HG03025 (cell line): ENCODE measurements around the gene OR51B4.
"Not testable (repeated sequence)": the region's sequence is repeated elsewhere in the genome, so short reads cannot be mapped to it uniquely, and the experiment has no call there.

Experiments used
- ATAC-seq: cut with Tn5 transposase; IDR thresholded peaks from one replicate; pipeline ENCODE4 v1.9.1; 2021; ENCODE audit warnings: mild to moderate bottlenecking, moderate library complexity; ENCODE audit not compliant: unreplicated experiment, low FRiP score

The OR51B4 gene

DNA sequence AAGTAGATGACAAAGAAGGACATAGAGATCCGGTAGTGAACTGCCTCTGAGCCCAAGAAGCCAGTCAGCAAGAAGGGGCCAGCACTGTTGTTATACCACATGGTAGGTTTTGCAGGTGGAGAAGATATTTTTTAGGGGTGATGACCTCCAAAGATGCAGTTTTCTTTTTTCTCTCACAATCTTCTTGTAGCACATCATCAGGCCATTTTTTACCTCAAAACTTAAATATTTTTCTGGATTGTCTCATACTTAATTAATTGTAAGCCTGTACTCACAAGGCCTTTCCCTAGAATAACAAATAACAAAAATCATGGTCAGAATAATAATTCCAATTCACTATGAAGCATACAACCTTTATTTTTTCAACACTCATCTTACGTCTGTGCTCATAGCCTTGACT lies at the start of gene OR51B4:
Gene OR51B4 (minus strand): TSS at position 101 of the 400 bp plus-strand sequence. CDS start 0 bp downstream, at position 101.
- no peak for ATAC-seq

- ATAC-seq: no peak
These were observed 49.5 kb upstream of the OR51B4 start, which contains the start of gene OR51B6 for GRCh38 chr11:5351208-5351607. OR51B6 (plus strand) TSS chr11:5351508; CDS start chr11:5351508, 0 bp downstream.

DNA sequence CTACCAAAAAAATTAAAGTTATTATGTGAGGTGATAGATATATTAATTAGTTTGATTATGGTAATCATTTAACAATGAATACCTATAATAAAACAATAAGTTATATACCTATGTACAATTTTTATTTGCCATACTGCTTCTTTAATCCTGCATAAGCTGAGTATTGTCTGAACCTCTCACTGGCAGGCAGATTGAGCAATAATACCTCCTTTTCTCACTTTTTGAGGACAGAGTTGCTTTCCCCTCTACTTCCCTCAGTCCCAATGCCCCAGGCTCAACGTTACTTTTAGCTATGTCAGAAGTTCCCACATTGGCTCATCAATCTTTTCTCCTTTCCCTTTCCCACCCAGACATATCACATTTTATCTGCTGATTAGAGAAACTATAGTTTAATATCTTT lies 47.8 kb upstream of the OR51B4 start:
- ATAC-seq: no peak

- ATAC-seq: no peak
These were observed 46.9 kb upstream of the OR51B4 start for GRCh38 chr11:5348551-5349194.

- no peak for ATAC-seq
These were observed 44.1 kb upstream of the OR51B4 start for GRCh38 chr11:5345831-5346230.

- no peak for ATAC-seq
These were observed 42.0 kb upstream of the OR51B4 start, which contains the start of gene OR51B5 for GRCh38 chr11:5343474-5344335. OR51B5 (minus strand) TSS chr11:5343524; CDS start chr11:5343524, 0 bp downstream.

GRCh38 chr11:5339771-5340322 lies 38.1 kb upstream of the OR51B4 start:
- ATAC-seq: no peak

DNA sequence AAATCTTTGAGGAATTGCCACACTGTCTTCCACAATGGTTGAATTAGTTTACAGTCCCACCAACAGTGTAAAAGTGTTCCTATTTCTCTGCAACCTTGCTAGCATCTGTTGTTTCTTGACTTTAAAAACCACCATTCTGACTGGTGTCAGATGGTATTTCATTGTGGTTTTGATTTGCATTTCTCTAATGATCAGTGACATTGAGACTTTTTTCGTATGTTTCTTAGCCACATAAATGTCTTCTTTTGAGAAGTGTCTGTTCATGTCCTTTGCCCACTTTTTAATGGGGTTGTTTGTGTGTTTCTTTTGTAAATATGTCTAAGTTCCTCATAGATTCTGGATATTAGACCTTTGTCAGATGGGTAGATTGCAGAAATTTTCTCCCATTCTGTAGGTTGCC lies 35.5 kb upstream of the OR51B4 start:
- not testable (repeated sequence) for ATAC-seq

- ATAC-seq: no peak
These were observed 34.6 kb upstream of the OR51B4 start for GRCh38 chr11:5336331-5336730.

- ATAC-seq: no peak
These were observed 33.4 kb upstream of the OR51B4 start for GRCh38 chr11:5335170-5335569.

GRCh38 chr11:5324197-5324596 lies 22.5 kb upstream of the OR51B4 start, which contains the start of gene OR51B2:
OR51B2 (minus strand) TSS chr11:5324297; CDS start chr11:5324297, 0 bp downstream.
- ATAC-seq: no peak

DNA sequence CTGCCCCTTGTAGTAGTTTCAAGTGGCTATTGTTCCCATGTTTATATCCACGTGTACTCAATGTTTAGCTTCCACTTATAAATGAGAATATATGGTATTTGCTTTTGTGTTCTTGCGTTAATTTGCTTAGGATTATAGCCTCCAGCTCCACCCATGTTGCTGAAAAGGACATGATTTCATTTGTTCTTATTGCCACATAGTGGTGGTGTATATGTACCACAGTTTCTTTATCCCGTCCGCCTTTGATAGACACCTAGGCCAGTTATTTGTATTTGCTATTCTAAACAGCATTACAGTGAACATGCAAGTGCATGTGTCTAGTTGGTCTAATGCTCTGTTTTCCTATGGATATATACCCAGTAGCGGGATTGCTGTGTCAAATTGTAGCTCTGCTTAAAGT lies 15.5 kb upstream of the OR51B4 start:
- ATAC-seq: no peak

- ATAC-seq: not testable (repeated sequence)
These were observed 11.7 kb upstream of the OR51B4 start for GRCh38 chr11:5313326-5314023.

DNA sequence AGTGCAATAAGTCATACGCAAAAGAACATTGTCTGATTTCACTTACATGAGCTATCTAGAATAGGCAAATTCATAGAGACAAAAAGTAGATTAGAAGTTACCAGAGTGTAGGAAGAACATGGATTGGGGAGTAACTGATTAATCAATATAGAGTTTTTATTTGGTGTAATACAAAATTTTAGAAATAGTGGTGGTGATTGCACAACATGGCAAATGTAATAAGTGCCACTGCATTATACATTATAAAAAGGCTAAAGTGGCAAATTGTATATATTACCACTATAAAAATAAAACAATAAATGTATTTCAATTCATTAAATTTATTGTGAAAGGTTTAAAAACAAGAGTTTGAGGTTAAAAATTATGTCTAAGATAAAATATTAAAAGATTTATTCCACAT lies 8.7 kb upstream of the OR51B4 start:
- no peak for ATAC-seq

DNA sequence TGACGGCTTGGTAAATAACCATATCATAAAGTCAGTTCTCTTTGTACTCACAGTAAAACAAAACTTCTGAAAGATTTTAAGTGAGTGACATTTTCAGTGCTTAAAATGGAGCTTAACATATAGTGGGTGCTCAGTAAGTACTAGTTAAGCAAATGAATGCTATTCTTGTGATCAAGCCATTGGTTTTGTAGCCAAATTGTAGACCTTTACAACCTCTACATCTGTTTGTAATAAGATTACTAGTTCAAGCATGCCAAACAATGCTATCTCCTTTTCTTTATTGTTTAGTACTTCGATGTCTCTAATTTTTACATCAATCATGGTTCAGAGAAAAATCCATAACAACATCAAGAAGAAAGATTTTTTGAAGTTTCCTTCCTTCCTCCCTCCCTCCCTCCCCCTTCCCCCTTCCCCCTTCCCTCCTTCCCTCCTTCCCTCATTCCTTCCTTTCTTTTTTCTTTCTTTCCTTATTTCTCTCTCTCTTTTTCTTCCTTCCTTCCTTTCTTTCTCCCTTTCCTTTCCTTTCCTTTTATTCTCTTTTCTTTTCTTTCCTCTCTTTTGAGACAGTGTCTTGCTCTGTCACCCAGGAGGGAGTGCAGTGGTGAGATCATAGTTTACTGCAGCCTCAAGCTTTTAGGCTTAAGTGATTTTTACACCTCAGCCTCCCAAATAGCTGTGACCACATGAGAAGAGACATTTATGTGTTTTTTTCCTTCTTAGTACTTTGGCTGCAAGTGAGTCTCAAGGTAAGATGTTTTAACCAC lies 5.7 kb upstream of the OR51B4 start:
- ATAC-seq: no peak

GRCh38 chr11:5304046-5304445 lies 2.3 kb upstream of the OR51B4 start:
- ATAC-seq: no peak

GRCh38 chr11:5303626-5304025 lies 1.9 kb upstream of the OR51B4 start:
- ATAC-seq: no peak

- no peak for ATAC-seq
These were observed 1.5 kb downstream of the OR51B4 start for GRCh38 chr11:5300251-5300650.

DNA sequence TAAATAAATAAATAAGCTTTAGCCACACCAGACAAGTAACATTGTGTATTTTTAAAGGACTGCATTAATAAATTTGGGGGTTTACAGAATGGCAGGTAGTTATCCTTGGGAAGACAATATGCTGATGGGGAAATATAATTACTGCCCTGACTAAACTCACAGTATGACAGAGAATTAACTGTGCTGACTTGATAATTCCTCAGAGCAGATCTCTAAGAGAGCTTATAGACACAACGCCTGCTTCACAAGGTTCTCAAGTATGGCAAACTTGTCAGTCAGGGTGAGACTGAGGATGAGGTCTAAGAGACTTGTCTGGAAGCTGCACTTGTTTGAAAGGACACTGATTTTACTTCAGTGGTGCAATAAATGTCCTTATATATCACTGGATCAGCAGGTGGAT lies 3.3 kb downstream of the OR51B4 start:
- no peak for ATAC-seq
